Measurements from ENCODE around the gene BRAF.

GRCh38 chr7:140691376-140692045, 233.2 kb downstream of the BRAF start:
- TF ChIP-seq CTCF (conservative IDR thresholded peaks at IDR 0.05; ENCODE audit: low read depth, low read length) (no peak), EZH2 (IDR thresholded peaks at IDR 0.05; ENCODE audit: low read length, unreplicated experiment) (no peak), EZH2phosphoT487 (IDR thresholded peaks at IDR 0.05; ENCODE audit: borderline replicate concordance, low read length) (no peak)

Measured in PC-3 (cell line).